Adipocyte (in vitro differentiated cells): ENCODE measurements around the gene MAN1A1.

Experiments used
- DNase-seq: peaks from one replicate; pipeline ENCODE4 v3.0.0-alpha.2; 2015; ENCODE audit warnings: low read depth
- H3K27me3 ChIP-seq: replicated peaks from 2 replicates; pipeline ENCODE4 v1.7.0; 2013; ENCODE audit warnings: mild to moderate bottlenecking, low read length, moderate library complexity; ENCODE audit not compliant: control insufficient read depth, insufficient read depth
- H3K36me3 ChIP-seq: 2 replicates; pipeline ENCODE4 v1.7.0; 2013; ENCODE audit warnings: low read length, mild to moderate bottlenecking, moderate library complexity; ENCODE audit not compliant: control insufficient read depth, insufficient read depth, severe bottlenecking
- H3K4me1 ChIP-seq: 2 replicates; pipeline ENCODE4 v1.7.0; 2013; ENCODE audit warnings: mild to moderate bottlenecking, low read length, moderate library complexity; ENCODE audit not compliant: control insufficient read depth, insufficient read depth
- H3K4me3 ChIP-seq: 2 replicates; pipeline ENCODE4 v1.7.0; 2013; ENCODE audit warnings: mild to moderate bottlenecking, low read length, moderate library complexity
- H3K9ac ChIP-seq: 2 replicates; pipeline ENCODE4 v1.7.0; 2013; ENCODE audit warnings: mild to moderate bottlenecking, low read length, moderate library complexity
- H3K9me3 ChIP-seq: 2 replicates; pipeline ENCODE4 v1.7.0; 2013; ENCODE audit warnings: mild to moderate bottlenecking, low read length, moderate library complexity; ENCODE audit not compliant: control insufficient read depth

MAN1A1 gene

GRCh38 chr6:119333063-119333609 is 16.4 kb downstream of the MAN1A1 start:
- Histone ChIP-seq H3K4me3 (no peak overlapping the region), H3K9ac (no peak overlapping the region), H3K27me3 (no peaks in the 10 kb centered on the region), H3K36me3 (peaks cover 32% of the 10 kb centered on the region), H3K4me1 (peaks cover 18% of the 10 kb centered on the region), H3K9me3 (no peaks in the 10 kb centered on the region)
- DNase-seq, result no peak

GRCh38 chr6:119331663-119332286 is 17.8 kb downstream of the MAN1A1 start:
- Histone ChIP-seq H3K27me3 (no peaks in the 10 kb centered on the region), H3K9ac (no peak overlapping the region), H3K36me3 (peaks cover 37% of the 10 kb centered on the region), H3K9me3 (no peaks in the 10 kb centered on the region), H3K4me1 (peaks cover 17% of the 10 kb centered on the region), H3K4me3 (no peak overlapping the region)
- DNase-seq, result no peak

- no peak for DNase-seq
These were observed 18.9 kb downstream of the MAN1A1 start for GRCh38 chr6:119330520-119331113.

GRCh38 chr6:119329794-119330180 is 19.8 kb downstream of the MAN1A1 start:
- H3K9me3 ChIP-seq, result no peaks in the 10 kb centered on the region
- H3K36me3 ChIP-seq, result peaks cover 51% of the 10 kb centered on the region
- peaks cover 5% of the 10 kb centered on the region for H3K4me1 ChIP-seq
- H3K4me3 ChIP-seq, result no peak overlapping the region
- no peak overlapping the region for H3K9ac ChIP-seq
- DNase-seq, result no peak
- no peaks in the 10 kb centered on the region for H3K27me3 ChIP-seq

More at GRCh38 chr6:119330520-119331113, 18.9 kb downstream of the MAN1A1 start:
- Histone ChIP-seq H3K9me3 (no peaks in the 10 kb centered on the region), H3K9ac (no peak overlapping the region), H3K4me3 (no peak overlapping the region), H3K36me3 (peaks cover 49% of the 10 kb centered on the region), H3K27me3 (no peaks in the 10 kb centered on the region), H3K4me1 (peaks cover 11% of the 10 kb centered on the region)

- H3K4me3 ChIP-seq, result no peak overlapping the region
- H3K27me3 ChIP-seq, result no peaks in the 10 kb centered on the region
These were observed 20.4 kb downstream of the MAN1A1 start for GRCh38 chr6:119328892-119329793.

GRCh38 chr6:119328254-119328653 is 21.3 kb downstream of the MAN1A1 start:
- Histone ChIP-seq H3K9ac (no peak overlapping the region), H3K9me3 (no peaks in the 10 kb centered on the region), H3K4me3 (no peak overlapping the region), H3K4me1 (peaks cover 8% of the 10 kb centered on the region), H3K27me3 (no peaks in the 10 kb centered on the region), H3K36me3 (peaks cover 53% of the 10 kb centered on the region)
- DNase-seq, result no peak

More at GRCh38 chr6:119328892-119329793, 20.4 kb downstream of the MAN1A1 start:
- DNase-seq, result no peak
- H3K9ac ChIP-seq, result no peak overlapping the region
- H3K9me3 ChIP-seq, result no peaks in the 10 kb centered on the region
- no peaks in the 10 kb centered on the region for H3K4me1 ChIP-seq
- H3K36me3 ChIP-seq, result peaks cover 51% of the 10 kb centered on the region

- DNase-seq, result no peak
- Histone ChIP-seq H3K4me3 (no peak overlapping the region), H3K9ac (no peak overlapping the region), H3K27me3 (no peaks in the 10 kb centered on the region), H3K9me3 (no peaks in the 10 kb centered on the region), H3K4me1 (peaks cover 9% of the 10 kb centered on the region), H3K36me3 (peaks cover 53% of the 10 kb centered on the region)
These were observed 21.8 kb downstream of the MAN1A1 start for GRCh38 chr6:119327810-119328209.

- Histone ChIP-seq H3K4me1 (peaks cover 9% of the 10 kb centered on the region), H3K9me3 (no peaks in the 10 kb centered on the region), H3K36me3 (peaks cover 59% of the 10 kb centered on the region), H3K27me3 (no peaks in the 10 kb centered on the region), H3K4me3 (no peak overlapping the region), H3K9ac (no peak overlapping the region)
- no peak for DNase-seq
These were observed 23.1 kb downstream of the MAN1A1 start for GRCh38 chr6:119326291-119327005.

GRCh38 chr6:119325559-119326265 is 23.8 kb downstream of the MAN1A1 start:
- no peak overlapping the region for H3K4me3 ChIP-seq
- H3K4me1 ChIP-seq, result peaks cover 10% of the 10 kb centered on the region

GRCh38 chr6:119324718-119325117 is 24.8 kb downstream of the MAN1A1 start:
- Histone ChIP-seq H3K9me3 (no peaks in the 10 kb centered on the region), H3K4me1 (peaks cover 15% of the 10 kb centered on the region), H3K36me3 (peaks cover 48% of the 10 kb centered on the region), H3K4me3 (no peak overlapping the region), H3K27me3 (no peaks in the 10 kb centered on the region), H3K9ac (no peak overlapping the region)
- no peak for DNase-seq

More at GRCh38 chr6:119325559-119326265, 23.8 kb downstream of the MAN1A1 start:
- Histone ChIP-seq H3K27me3 (no peaks in the 10 kb centered on the region), H3K9me3 (no peaks in the 10 kb centered on the region), H3K36me3 (peaks cover 57% of the 10 kb centered on the region), H3K9ac (no peak overlapping the region)
- no peak for DNase-seq
